ENCODE results near the gene OR13G1.
"Not testable (repeated sequence)": the region's sequence is repeated elsewhere in the genome, so short reads cannot be mapped to it uniquely, and the experiment has no call there.

Gene OR13G1

GRCh38 chr1:247679639-247680038, at the start of gene OR13G1:
TSS of gene OR13G1 (minus strand) at chr1:247679739. CDS start at chr1:247673041, 6,698 bp downstream.
- DNase-seq: no peak

GRCh38 chr1:247721222-247721621, 41.7 kb upstream of the OR13G1 start:
- no peak for DNase-seq

GRCh38 chr1:247716546-247716945, 37.0 kb upstream of the OR13G1 start, which contains the start of gene OR6F1:
TSS of gene OR6F1 (minus strand) at chr1:247716646. CDS start at chr1:247712755, 3,891 bp downstream.
- DNase-seq: no peak

- DNase-seq: no peak
Observed at GRCh38 chr1:247713753-247714152, 34.2 kb upstream of the OR13G1 start.

GRCh38 chr1:247710681-247711080, 31.1 kb upstream of the OR13G1 start:
- DNase-seq: not testable (repeated sequence)

- DNase-seq: no peak
Observed at GRCh38 chr1:247701338-247701737, 21.8 kb upstream of the OR13G1 start.

- peak; percentile 6 for DNase-seq
Observed at GRCh38 chr1:247681288-247681897, 1.9 kb upstream of the OR13G1 start.

- DNase-seq: no peak
Observed at GRCh38 chr1:247680171-247680570, 632 bp upstream of the OR13G1 start.

- DNase-seq: no peak
Observed at GRCh38 chr1:247669225-247669624, 10.3 kb downstream of the OR13G1 start.

GRCh38 chr1:247656221-247656875, 23.2 kb downstream of the OR13G1 start:
- no peak for DNase-seq

- no peak for DNase-seq
Observed at GRCh38 chr1:247653040-247653439, 26.5 kb downstream of the OR13G1 start.

- DNase-seq: peak; percentile 61
Observed at GRCh38 chr1:247647864-247648263, 31.7 kb downstream of the OR13G1 start.

- no peak for DNase-seq
Observed at GRCh38 chr1:247646867-247647266, 32.7 kb downstream of the OR13G1 start.

GRCh38 chr1:247642742-247643141, 36.8 kb downstream of the OR13G1 start:
- DNase-seq: no peak

GRCh38 chr1:247639381-247639981, 40.1 kb downstream of the OR13G1 start:
- no peak for DNase-seq

- no peak for DNase-seq
Observed at GRCh38 chr1:247638781-247639180, 40.8 kb downstream of the OR13G1 start.

- no peak for DNase-seq
Observed at GRCh38 chr1:247638011-247638410, 41.5 kb downstream of the OR13G1 start.

- DNase-seq: no peak
Observed at GRCh38 chr1:247627951-247628350, 51.6 kb downstream of the OR13G1 start.

All from NCI-H2081 treated with DMSO at 0.1 percent for 48 hours (cell line).